ENCODE measurements around the gene HOOK1.

DNA sequence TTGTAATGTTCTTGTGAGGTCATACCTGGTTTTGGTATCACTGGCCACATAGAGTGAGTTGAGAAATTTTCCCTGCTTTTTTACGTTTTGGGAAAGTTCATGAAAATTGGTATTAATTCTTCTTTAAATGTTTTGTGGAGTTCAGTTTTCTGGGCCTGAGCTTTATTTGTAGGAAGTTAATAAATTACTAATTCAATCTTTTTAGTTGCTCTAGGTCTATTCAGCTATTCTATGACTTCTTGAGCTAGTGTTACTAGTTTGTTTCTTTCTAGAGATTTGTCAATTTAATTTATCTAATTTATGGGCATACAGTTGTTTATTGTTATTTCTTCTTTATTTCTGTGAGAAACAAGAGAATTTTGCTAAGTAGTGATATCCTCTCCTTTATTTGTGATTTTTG, 37.4 kb downstream of the HOOK1 start:
- TF ChIP-seq, protein P1, sequence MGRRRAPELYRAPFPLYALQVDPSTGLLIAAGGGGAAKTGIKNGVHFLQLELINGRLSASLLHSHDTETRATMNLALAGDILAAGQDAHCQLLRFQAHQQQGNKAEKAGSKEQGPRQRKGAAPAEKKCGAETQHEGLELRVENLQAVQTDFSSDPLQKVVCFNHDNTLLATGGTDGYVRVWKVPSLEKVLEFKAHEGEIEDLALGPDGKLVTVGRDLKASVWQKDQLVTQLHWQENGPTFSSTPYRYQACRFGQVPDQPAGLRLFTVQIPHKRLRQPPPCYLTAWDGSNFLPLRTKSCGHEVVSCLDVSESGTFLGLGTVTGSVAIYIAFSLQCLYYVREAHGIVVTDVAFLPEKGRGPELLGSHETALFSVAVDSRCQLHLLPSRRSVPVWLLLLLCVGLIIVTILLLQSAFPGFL (CRISPR knock-in tag; IDR thresholded peaks at IDR 0.05), result no peak
- TF ChIP-seq ZNF598 (CRISPR knock-in tag; IDR thresholded peaks at IDR 0.05; ENCODE audit: borderline replicate concordance) (no peak), SP1 (IDR thresholded peaks at IDR 0.05) (no peak), SP1 (CRISPR knock-in tag; IDR thresholded peaks at IDR 0.05) (no peak), EEA1 (CRISPR knock-in tag; IDR thresholded peaks at IDR 0.05; ENCODE audit: borderline replicate concordance) (no peak), TAF1 (CRISPR knock-in tag; IDR thresholded peaks at IDR 0.05) (no peak), MAFK (conservative IDR thresholded peaks at IDR 0.05 in 1 of 2, IDR thresholded peaks at IDR 0.05 in 1 of 2; ENCODE audit: low read length in 2 of 2) (no peak), KDM4B (CRISPR knock-in tag; IDR thresholded peaks at IDR 0.05) (no peak), ZNF263 (CRISPR knock-in tag; IDR thresholded peaks at IDR 0.05) (no peak), KMT2A (CRISPR knock-in tag; IDR thresholded peaks at IDR 0.05) (no peak), NR2C2 (CRISPR knock-in tag; IDR thresholded peaks at IDR 0.05; ENCODE audit: borderline replicate concordance) (no peak), ZNF30 (CRISPR knock-in tag; IDR thresholded peaks at IDR 0.05) (no peak)
- TF ChIP-seq, protein P2, sequence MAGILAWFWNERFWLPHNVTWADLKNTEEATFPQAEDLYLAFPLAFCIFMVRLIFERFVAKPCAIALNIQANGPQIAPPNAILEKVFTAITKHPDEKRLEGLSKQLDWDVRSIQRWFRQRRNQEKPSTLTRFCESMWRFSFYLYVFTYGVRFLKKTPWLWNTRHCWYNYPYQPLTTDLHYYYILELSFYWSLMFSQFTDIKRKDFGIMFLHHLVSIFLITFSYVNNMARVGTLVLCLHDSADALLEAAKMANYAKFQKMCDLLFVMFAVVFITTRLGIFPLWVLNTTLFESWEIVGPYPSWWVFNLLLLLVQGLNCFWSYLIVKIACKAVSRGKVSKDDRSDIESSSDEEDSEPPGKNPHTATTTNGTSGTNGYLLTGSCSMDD (CRISPR knock-in tag; IDR thresholded peaks at IDR 0.05), result no peak
- TF ChIP-seq, protein P3, sequence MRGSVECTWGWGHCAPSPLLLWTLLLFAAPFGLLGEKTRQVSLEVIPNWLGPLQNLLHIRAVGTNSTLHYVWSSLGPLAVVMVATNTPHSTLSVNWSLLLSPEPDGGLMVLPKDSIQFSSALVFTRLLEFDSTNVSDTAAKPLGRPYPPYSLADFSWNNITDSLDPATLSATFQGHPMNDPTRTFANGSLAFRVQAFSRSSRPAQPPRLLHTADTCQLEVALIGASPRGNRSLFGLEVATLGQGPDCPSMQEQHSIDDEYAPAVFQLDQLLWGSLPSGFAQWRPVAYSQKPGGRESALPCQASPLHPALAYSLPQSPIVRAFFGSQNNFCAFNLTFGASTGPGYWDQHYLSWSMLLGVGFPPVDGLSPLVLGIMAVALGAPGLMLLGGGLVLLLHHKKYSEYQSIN (CRISPR knock-in tag; IDR thresholded peaks at IDR 0.05; ENCODE audit: borderline replicate concordance), result no peak
- TF ChIP-seq, protein P4, sequence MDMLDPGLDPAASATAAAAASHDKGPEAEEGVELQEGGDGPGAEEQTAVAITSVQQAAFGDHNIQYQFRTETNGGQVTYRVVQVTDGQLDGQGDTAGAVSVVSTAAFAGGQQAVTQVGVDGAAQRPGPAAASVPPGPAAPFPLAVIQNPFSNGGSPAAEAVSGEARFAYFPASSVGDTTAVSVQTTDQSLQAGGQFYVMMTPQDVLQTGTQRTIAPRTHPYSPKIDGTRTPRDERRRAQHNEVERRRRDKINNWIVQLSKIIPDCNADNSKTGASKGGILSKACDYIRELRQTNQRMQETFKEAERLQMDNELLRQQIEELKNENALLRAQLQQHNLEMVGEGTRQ (IDR thresholded peaks at IDR 0.05; ENCODE audit: low read depth, low read length), result no peak
- TF ChIP-seq, protein P4 (CRISPR knock-in tag; IDR thresholded peaks at IDR 0.05; ENCODE audit: borderline replicate concordance), result no peak

All from HepG2 (cell line).